UCSD-AML1 (cell line): ENCODE data around the gene SPATA1.

Experiments used
- DNase-seq: peaks from one replicate; lab custom pipeline; 2025; ENCODE audit not compliant: unreplicated experiment; lab: John Stamatoyannopoulos, UW

SPATA1 gene

DNA sequence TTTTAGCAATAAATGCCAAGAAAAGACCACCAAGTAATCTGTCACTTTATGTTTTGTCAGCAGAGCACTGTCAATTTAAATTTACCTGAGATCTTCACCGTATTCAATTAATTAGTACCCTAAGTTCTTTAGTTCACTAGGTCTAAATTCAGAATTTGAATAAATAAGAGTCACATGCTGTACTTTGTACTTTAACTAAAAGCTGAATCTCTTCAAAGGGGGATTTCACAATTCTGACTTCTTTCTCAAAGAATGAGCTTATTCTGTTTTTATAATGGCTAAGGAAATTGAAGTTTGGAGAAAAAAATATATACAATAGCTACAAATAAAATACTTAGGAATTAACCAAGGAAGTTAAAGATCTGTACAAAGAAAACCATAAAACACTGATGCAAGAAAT, 2.3 kb downstream of the SPATA1 start:
- no peak for DNase-seq

GRCh38 chr1:84509029-84509428, 2.8 kb downstream of the SPATA1 start:
- DNase-seq = no peak

GRCh38 chr1:84510165-84510564, 4.0 kb downstream of the SPATA1 start:
- no peak for DNase-seq

DNA sequence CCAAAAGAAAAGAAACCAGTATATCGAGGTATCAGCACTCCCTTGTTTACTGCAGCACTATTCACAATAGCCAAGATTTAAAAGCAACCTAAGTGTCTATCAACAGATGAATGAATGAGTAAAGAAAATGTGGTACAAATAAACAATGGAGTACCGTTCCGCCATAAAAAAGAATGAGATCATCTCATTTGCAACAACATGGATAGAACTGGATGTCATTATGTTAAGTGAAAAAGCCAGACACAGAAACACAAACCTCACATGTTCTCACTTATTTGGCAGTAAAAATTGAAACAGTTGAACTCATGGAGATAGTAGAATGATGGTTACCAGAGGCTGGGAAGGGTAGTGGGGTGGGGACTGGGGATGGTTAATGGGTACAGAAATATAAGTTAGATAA, 4.5 kb downstream of the SPATA1 start:
- DNase-seq = no peak

DNA sequence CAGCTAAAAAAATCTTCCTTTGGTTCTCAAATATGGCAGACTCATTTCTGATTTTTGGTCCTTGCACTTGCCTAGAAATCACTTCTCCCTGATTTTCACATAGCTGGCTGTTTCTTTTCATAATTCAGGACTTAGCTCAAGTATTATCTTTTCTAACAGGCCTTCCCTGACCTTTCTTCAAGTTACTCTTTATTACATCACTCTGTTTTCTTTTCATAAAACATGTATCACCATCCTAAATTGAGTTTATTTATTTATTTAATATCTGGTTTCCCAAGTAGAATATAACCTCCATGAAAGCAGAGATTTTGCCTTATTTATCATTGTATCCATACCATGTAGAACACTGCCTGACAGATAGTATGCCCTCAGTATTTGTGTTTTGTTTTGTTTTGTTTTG, 18.4 kb downstream of the SPATA1 start:
- no peak for DNase-seq

- no peak for DNase-seq
Measured at GRCh38 chr1:84525779-84526178, 19.6 kb downstream of the SPATA1 start.

DNA sequence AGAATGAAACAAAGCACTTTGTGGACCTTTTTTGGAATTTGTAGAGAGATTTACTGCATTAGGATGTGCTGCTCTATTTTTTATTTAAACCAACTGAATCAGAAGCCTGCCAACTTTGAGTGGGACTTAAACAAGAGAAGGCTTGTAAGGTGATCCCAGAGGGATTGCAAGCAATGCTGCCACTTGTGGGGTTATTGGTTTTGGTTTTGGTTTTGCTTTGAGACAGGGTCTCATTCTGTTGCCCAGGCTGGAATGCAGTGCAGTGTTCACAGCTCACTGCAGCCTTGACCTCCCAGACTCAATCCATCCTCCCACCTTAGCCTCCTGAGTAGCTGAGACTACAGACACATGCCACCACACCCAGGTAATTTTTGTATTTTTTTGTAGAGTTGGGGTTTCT, 32.4 kb downstream of the SPATA1 start:
- DNase-seq = no peak

GRCh38 chr1:84539972-84540371, 33.8 kb downstream of the SPATA1 start:
- no peak for DNase-seq

- DNase-seq = no peak
Measured at GRCh38 chr1:84540759-84541158, 34.6 kb downstream of the SPATA1 start.

GRCh38 chr1:84541679-84542078, 35.5 kb downstream of the SPATA1 start:
- no peak for DNase-seq

GRCh38 chr1:84550826-84551225, 44.6 kb downstream of the SPATA1 start:
- no peak for DNase-seq

DNA sequence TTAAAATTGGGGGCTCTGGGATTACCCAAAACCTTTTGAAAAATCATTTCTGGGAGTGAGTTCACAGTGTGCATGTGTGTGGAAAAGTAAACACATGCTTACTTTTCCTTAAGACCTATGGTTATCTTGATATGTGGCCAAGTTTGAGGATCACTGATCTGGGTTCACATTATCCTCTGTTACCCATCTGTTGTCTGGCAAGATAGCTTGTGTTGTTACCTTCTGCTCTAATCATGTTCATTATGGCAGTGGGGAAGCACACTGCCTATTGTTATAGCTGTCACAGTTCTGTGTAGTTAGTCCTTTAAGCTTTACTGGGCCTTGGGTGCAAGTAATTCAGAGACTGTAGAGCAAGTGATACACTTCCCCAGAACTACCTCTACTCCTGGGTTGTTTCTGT, 63.0 kb downstream of the SPATA1 start:
- DNase-seq = no peak

GRCh38 chr1:84570436-84571149, 64.4 kb downstream of the SPATA1 start:
- DNase-seq = no peak

DNA sequence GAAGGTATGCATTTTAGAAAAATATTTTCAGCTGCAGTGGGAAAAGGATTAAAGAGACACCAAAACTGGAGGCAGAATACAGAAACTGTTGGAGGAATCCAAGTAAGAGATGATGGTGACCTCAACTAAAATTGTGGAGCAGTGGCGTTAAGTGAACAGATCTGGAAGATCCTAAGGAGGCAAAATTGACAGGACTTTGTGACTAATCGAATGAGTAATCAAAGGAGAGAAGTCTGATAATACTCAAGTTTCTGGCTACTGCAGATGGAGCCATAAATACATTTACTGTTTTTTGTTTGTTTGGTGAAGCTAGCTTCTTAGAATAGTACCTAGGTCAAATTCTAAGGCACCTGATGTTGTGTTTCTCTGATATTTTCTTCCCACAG, 65.0 kb downstream of the SPATA1 start:
- no peak for DNase-seq

DNA sequence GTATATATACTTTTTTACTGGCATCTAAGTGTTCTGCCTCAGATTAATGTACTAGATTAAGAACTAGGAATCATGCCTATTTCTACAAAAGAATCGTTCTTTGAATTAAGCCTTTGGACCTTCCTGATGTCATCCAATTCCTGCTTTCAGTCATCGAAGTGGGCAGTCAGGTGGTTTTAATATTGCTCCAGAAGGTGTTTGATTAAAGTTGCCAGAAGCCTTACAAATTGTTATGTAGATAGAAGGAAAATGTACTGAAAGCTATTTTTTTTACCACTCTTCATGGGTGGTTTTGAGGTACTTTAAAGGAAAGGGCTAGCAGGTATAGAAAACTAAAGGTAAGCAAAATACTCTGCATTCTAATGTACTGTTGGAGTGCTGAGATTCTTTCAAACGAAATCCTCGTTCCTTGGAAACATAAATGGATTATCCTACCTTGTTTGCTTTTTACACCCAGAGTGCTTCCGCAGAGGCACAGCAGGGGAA, 67.3 kb downstream of the SPATA1 start:
- DNase-seq = no peak

- DNase-seq = peak; percentile 87
Measured at GRCh38 chr1:84573967-84574842, 68.0 kb downstream of the SPATA1 start, which contains the start of gene CTBS. TSS of gene CTBS (minus strand) at chr1:84574440. CDS start at chr1:84574415, 25 bp downstream.

DNA sequence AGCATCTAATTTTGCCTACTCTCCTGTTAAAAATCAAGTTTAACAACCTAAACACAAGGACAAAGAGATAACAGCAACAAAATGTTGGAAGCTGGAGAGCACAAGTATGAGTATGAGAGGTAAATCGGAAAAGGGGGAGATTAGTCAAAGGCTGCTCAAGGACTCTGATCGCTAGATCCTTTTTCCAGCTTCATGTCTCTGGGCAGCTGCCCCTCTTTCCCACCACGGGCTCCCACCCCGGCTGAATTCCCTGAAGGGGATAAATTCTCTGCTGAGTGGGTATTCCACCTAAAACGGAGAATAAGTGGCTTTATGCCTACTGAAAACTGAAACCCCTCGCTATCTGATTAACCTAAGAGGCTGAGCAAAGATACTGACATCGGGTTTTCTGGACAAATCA, 68.8 kb downstream of the SPATA1 start:
- no peak for DNase-seq

DNA sequence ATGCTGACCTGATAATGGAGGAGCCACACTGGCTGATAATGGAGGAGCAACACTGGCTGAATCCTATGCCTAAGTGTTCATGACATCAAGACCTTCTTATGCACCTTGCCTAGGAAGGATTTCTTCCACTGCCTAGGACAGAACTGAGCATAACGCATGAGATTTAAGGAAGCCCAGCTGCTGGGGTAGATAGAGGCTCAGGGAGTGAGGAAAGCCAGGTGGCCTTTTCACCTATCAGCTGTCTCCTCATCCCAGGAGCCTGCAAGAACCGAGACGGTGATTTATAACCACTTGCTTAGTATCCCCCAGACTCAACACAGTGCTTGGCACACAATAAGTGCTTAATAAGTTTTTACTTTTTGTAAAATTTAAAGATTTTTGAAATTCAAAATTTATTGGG, 75.5 kb downstream of the SPATA1 start:
- DNase-seq = no peak

DNA sequence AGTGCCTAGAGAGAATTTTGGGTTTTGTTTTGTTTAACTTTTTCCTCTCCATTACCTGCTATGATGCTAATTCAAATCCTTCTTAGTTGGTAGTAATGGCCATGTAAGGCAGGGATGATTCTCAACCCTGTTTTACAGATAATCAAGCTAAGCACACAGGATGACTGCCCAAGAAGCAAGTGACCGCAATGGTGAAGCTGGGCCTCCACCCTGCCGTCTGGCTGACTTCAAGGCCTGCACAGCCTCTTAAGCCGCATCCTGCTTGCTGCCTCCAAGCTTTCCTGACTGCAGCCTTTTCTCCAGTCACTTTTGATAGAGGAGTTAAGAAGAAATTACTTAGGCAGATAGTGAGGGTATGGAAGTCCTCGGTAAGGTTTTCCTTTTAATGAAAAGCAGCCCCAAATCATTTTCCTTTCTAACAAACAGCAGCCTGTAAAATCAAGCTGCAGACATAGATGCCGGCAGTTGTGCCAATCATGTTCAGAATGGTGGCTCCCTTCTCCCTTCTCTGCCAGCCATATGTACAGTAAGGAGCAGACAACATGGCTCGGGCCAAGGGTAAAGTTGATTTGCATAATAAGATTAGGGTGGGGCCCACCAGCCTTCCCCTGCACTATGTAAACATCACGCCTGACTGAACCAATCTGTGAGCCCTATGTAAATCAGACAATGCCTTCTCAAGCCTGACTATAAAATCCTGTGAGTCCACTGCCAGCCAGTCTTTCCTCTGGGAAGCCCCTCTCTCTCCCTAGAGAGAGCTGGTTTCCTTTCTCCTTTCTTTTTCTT, 76.8 kb downstream of the SPATA1 start:
- no peak for DNase-seq

DNA sequence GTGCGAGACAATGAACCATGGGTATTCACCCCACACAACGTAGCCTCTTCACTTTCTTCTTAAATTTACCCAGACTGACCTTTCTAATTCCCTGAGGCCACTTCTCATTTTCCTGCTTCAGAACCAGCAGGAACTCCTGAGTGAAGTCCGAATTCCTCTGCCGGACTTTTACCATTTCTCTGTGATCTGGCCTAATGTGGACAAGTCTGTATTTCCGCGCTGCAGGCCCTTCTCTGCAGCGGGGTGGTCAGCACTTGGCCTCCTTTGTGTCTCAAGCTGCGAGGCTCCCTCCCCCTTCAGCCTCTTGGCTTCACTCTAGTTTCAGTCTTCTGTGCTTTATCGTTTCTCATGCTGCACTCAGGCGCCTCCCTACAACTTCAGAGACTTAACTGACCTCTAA, 77.5 kb downstream of the SPATA1 start:
- no peak for DNase-seq

DNA sequence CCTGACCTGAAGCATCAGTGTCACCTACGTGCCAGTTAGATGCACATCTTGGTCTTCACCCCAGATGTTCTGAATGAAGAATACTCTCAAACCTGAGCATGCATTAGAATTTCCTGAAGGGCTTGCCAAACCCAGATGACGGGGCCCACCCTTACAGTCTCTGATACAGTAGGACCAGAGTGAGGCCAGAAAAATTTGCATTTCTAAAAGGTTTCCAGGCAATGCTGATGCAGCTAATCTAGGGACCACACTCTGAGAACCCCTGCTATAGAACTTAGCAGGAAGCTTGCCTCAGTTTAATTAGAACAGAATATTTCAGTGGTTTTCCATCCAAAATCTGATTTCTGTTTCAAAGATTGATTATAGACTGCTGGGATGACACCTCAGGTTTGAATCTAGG, 77.9 kb downstream of the SPATA1 start:
- no peak for DNase-seq
